IPS-18c (cell line): ENCODE measurements around the gene CAMKK1.
"Not testable (repeated sequence)": the region's sequence is repeated elsewhere in the genome, so short reads cannot be mapped to it uniquely, and the experiment has no call there.

Source experiments
- H3K4me3 ChIP-seq: 2 replicates; pipeline ENCODE4 v1.7.0; 2013; ENCODE audit warnings: low read depth, mild to moderate bottlenecking, low read length, moderate library complexity; ENCODE audit not compliant: insufficient read depth
- H3K9me3 ChIP-seq: one replicate; pipeline ENCODE4 v1.6.1; 2013; ENCODE audit warnings: mild to moderate bottlenecking, low read length, moderate library complexity; ENCODE audit not compliant: control insufficient read depth, insufficient read depth

CAMKK1 gene

DNA sequence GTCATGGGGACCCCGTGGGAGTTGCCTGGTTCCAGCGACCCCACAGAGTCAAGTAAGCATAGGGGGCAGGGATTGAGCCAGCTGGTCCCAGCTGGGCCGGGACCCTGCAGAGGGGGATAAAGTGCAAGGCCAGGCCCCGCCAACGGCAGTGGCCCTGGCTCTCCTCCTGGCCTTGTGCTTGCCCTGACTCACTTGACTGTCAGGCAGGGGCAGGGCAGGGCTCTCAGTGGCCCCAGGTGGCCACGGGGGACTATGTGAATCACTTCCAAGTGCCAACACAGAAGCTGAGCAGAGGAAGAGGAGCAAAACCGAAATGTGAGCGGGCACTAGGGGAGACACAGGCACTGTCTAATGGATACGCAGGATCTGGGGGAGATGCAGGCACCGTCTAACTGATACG lies 25.2 kb downstream of the CAMKK1 start:
- peaks cover 2% of the 10 kb centered on the region for H3K9me3 ChIP-seq
- H3K4me3 ChIP-seq = no peak overlapping the region

DNA sequence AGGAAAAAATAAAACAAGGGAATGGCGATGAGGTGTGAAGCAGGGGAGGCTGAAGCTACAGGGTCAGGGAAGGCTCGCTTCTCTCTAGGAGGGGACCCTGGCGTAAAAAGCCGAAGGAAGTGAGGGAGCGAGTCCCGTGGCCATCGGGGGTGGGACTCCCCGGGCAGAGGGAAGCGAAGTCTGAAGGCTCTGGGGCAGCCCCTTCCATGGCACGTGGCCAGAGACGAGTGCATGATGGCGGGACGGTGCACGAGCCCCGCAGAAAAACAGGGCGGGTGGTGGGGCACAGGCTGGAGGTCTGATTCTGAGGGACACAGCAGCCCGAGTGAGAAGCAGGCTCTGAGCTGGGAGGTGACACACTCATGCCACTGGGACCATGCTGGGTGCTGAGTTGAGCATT lies 25.7 kb downstream of the CAMKK1 start:
- H3K4me3 ChIP-seq = no peak overlapping the region
- H3K9me3 ChIP-seq = peaks cover 2% of the 10 kb centered on the region

DNA sequence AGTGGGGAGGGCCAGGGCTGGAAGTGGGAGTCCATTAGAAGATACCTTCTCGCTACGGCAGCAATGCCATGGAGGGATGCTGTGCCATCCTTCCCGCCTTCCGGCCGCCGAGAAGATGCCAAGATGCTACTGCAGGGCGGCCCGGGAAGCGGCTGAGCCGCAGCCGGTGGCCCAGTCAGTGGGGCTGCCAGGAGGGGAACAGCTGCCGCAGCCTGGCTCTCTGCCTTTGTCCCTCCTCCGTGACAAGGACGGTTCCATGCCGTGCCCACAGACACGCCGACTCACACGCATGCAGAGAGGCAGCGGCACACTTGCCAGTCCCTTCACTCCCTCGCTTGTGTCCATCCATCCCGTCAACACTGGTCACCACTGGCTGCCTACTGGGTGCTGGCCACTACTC lies 26.6 kb downstream of the CAMKK1 start:
- Histone ChIP-seq H3K9me3 (no peaks in the 10 kb centered on the region), H3K4me3 (no peak overlapping the region)

DNA sequence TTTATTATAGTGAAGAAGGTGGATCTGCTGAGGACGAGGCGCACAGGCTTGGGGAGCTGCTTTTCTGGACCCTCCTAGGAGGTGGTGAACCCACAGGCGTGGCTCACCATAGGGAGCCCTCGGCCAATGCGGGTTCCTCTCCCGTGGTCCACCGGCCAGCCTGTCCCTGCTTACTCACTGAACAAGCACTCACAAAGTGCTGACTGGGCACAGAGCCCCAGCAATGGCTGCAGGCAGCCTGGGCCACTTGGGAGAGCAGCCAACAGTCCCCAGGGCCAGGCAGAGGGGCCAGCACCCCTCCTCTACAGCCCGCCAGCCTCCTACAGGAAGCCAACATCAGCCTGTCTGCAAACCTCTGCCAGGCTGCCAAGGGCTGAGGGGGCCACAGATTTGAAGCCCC lies 27.7 kb downstream of the CAMKK1 start:
- Histone ChIP-seq H3K4me3 (no peak overlapping the region), H3K9me3 (no peaks in the 10 kb centered on the region)

DNA sequence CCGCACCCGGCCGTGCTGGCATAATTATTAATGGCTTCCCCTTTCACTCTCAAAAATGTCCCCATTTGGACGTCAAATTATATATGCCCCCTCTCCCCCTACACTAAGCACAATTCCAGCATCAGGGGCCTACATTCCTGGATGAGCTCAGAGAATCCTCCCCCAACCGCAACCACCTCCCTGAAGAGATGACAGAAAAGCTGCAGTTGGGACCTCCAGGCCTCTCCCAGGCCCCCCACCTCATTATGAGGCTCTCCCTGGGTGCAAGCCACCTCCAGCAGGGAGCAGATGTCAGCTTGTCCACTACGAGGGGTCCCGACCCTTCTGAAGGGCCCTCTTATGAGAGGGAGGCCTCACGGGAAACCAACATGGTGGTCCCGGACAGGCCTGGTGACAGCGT lies 28.3 kb downstream of the CAMKK1 start:
- no peak overlapping the region for H3K4me3 ChIP-seq
- no peaks in the 10 kb centered on the region for H3K9me3 ChIP-seq

DNA sequence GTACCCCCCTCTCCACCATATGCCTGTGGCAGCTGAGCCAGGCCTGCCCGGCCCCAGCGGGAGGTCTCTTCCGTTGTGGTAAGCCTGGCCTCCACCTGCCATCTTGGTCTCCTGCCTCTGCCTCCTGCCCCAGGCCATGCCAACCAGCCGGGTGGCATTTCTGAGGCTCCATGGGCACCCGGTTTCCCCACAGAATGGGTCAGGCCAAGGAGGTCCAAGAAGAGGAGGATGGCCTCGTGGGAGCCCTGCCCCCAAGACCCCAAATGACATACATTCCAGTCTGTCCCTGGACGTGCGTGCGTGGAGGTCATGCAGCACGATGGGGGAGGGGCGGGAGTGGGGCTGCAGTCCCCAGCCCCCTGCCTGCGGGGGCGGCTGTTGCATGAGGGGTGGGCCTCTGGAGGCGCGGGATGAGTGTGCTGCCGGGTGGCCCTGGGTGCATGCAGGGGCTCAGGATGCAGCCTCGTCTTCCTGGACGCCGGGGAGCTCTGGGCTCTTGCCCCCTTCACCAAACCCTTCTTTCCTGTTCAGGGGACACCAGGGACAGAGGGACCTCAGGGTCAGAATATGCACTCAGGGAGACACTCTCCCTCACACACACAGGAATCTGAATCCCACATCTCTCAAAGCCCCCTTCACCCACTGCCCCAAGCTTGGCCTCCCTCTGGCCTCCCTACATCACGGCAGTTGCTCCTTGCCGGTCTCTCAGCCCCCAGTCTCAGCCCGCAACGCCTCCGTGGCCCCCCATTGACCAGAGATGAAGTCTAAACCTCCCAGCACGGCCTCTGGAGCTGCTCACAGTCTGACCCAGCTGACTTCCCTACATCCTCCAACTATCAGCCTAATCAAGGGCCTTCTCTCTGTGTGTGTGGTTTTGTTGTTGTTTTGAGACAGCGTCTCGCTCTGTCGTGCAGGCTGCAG lies 30.8 kb downstream of the CAMKK1 start:
- no peaks in the 10 kb centered on the region for H3K9me3 ChIP-seq
- no peak overlapping the region for H3K4me3 ChIP-seq

DNA sequence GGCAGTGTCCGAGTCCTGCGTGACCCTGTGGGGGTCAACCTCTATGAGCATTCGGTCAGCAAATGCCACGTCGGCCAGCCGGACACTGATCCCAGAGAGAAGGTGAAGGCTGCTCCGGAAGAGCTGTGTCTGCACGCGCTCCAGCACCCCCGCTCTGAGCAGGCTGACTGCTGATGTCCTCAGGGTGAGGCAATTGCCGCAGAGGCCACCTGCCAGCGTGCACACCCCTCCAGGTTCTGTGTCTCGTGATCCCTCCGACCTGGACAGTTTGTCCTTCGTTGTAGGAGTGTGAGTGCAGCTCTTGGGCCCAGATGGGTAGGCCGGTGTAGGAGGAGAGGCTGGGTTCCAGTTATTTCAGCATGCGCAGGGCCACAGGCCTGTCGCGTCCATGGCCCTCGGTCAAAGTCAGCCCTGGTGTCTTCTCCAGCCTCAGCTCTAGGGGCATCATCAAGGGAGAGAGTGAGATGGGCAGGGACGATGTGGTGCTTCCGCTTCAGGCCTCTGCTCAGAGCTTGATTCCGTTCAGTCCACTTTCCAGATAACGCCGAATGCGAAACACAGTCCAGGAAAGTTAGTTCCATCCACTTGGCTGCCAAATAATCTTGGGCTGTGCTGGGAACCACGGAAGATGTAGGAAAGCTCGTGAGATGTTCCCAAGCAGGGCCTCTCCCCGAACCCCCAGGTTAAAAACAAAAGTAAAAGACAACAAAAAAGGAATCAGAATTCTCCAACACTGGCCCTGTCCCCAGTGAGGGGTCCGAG lies 31.7 kb downstream of the CAMKK1 start:
- H3K9me3 ChIP-seq = no peaks in the 10 kb centered on the region

DNA sequence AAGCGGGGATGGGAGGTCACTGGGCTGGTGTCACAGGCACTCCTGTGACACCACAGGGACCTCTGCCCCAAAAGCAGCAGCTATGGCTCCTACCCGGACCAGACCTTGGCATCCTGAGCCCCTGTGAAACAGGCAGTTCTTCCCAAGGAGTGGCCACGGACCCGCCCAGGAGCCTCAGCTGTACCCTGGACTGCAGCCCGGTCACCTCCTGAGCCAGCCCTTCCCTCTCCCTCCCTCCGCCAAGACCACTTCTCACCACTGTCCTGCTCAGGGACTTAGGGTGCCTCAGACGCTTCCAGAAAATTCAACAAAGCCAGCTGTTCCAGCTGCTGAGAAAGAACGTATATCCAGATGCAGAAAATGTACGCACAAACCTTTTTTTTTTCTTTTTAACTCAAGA lies 32.9 kb downstream of the CAMKK1 start:
- Histone ChIP-seq H3K9me3 (no peaks in the 10 kb centered on the region), H3K4me3 (no peak overlapping the region)

More for the DNA sequence above, 31.7 kb downstream of the CAMKK1 start:
- H3K4me3 ChIP-seq = no peak overlapping the region

DNA sequence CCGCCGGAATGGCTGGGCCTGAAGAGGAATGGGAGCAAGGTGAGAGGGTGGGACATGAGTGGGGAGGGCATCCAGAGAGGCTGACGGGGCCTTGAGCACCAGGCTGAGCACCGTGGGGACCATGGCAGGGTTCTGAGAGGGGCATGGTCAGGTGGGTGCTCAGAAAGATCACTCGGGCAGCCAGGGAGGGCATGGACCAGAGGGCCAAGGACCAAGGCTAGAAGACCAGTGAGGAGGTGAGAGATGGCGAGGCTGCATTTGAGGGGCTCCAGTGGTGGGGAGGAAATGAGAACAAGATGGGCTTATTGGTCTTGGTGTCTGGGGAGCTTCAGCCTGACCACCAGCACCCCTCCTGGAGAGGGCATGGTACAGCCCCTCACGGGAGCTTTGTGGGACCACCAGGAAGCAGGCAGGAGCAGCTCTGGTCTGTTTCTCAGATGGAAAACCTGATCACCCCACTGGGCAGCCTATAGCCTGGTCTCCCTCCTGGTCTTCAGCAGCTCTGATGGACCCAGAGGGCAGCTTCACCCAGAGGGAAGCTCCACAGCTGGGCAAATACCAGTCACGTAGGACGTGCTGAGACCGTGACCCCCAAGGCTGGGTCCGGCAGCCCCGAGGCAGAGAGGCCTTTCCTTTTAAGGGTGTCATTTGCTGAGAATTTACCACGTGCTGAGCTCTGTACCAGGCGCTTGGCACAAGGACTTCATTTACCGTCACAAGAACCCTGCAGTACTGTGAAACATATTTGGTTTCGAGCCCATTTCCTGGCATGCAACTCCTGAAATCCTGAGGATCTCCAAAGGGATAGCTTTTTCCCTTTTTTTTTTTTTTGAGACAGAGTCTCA lies 35.4 kb downstream of the CAMKK1 start:
- no peaks in the 10 kb centered on the region for H3K9me3 ChIP-seq
- no peak overlapping the region for H3K4me3 ChIP-seq

DNA sequence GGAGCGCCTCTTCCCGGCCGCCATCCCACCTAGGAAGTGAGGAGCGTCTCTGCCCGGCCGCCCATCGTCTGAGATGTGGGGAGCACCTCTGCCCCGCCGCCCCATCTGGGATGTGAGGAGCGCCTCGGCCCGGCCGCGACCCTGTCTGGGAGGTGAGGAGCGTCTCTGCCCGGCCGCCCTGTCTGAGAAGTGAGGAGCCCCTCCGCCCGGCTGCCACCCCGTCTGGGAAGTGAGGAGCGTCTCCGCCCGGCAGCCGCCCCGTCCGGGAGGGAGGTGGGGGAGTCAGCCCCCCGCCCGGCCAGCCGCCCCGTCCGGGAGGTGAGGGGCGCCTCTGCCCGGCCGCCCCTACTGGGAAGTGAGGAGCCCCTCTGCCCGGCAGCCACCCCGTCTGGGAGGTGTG lies 38.6 kb downstream of the CAMKK1 start:
- not testable (repeated sequence) for H3K9me3 ChIP-seq, H3K4me3 ChIP-seq

DNA sequence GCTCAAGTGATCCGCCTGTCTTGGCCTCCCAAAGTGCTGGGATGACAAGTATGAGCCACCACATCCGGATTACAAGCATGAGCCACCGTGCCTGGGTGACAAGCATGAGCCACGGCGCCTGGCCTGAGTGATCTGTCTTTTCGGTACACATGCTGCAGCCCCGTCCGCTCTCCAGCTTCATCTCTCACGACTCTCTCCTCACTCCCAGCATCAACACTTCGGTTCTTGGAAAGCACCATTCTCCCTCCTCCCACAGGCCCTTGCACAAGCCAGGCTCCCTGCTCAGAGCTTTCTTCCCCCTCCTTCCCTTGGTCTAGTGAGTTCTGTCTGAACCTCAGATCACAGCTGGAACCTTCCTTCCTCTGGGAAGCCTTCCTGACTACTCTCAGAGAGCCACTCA lies 40.3 kb downstream of the CAMKK1 start:
- no peaks in the 10 kb centered on the region for H3K9me3 ChIP-seq
- no peak overlapping the region for H3K4me3 ChIP-seq

DNA sequence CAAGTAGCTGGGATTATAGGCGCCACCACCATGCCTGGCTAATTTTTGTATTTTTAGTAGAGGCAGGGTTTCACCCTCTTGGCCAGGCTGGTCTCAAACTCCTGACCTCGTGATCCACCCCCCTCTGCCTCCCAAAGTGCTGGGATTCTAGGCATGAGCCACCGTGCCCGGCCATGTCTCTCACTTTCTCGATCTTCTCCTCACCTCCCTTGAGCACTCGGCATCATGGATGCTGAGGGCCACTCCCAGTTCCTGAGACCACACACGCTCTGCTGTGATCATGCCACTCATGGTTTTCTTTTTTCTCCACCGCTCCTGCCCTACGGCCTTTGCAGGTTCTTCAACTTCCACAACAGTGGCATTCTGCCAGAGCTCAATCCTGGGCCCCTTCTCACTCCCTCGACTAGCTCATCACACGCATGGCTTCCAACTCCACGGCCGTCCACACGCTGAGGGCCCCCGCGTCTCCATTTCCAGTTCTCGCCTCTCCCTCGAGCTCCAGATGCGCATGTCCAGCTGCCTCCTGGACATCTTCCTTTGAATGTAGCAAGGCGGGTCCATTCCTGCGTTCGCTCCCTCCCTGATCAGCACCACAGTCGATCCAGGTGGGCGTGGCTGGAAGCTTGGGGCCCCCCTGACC lies 41.3 kb downstream of the CAMKK1 start:
- Histone ChIP-seq H3K9me3 (no peaks in the 10 kb centered on the region), H3K4me3 (no peak overlapping the region)

DNA sequence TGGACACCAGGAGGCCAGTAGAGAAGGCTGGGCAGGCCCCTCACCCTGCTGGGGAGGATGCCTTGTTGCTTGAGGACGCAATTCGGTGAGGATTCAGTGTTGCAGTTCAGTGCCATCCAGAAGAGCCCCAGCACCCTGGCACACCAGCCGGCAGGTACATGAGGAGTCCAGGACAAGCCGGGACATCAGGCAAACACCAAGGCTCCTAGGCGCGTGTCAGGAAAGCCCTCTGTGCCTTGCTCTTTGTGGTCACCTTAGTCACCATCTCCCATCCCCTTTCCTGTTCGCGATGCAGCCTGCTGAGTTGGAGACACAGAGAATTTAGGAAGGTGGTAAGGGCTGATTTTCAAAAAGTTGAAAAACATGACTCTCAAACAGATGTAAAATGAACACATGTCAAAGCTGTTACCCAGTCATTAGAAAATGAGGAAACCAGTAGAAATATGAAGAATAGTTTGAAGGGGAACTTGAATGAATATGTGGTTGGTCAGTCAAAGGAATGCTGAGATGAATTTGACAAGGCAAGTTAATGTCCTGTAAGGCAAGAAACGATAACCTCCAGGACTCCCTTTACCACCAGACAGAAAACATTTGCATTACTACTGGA lies 44.5 kb downstream of the CAMKK1 start:
- Histone ChIP-seq H3K9me3 (no peaks in the 10 kb centered on the region), H3K4me3 (no peak overlapping the region)

DNA sequence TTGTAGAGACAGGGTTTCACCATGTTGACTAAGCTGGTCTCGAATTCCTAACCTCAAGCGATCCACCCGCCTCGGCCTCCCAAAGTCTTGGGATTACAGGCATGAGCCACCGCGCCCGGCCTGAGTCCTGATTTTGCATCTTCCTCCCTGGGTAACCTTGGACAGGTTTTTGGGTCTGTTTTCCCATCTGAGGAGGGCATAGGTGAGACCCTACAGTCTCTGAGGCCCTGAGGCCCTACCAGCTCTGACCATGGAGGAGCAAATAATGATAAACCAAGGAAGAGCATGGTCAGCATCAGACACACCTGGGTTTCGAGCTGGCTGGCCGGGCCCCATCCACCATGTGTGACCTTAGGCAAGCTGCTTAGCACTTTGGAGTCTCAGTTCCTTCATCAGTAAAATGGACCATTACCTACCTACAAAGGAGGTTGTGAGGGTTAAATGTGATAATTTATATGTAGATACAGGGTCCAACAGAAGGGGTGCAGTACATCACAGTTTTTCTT lies 45.6 kb downstream of the CAMKK1 start:
- H3K4me3 ChIP-seq = no peak overlapping the region

DNA sequence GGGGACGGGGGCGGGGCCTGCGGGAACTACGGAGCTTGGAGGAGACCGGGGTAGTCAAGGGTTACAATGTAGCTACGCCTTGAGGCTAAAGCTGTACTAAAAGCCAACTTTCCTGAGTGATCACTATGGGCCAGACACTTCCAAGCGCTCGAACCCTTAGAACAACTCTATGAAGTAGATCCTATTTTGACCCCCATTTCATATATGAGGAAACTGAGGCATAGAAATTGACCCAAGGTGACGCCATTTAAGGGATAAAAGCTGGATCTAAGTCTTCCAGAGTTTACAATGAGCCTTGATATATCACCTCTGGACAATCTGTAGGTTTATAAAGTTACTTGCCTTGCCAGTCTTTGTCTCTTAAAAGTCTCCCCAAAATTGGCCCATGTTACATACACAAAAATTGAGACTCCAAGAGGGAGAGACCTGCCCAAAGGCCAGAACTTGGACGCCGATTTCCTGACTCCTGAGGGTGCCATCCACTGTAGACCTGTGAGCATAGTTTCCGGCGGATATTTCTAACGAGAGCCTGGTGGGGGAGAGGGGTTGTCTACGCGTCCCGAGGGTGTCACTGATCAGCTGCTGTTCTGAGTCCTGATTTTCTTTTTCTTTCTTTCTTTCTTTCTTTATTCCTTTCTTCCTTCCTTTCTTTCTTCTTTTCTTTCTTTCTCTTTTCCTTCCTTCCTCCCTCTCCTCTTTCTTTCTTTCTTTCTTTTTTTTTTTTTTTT lies 46.3 kb downstream of the CAMKK1 start:
- no peak overlapping the region for H3K4me3 ChIP-seq
- H3K9me3 ChIP-seq = no peaks in the 10 kb centered on the region

More for the DNA sequence above, 45.6 kb downstream of the CAMKK1 start:
- no peaks in the 10 kb centered on the region for H3K9me3 ChIP-seq
